Measurements from ENCODE around the gene CORT.
A peak's percentile ranks its signal among the peaks of the same experiment; 100 is the strongest.
"Not testable (repeated sequence)": the region's sequence is repeated elsewhere in the genome, so short reads cannot be mapped to it uniquely, and the experiment has no call there.

The CORT gene

DNA sequence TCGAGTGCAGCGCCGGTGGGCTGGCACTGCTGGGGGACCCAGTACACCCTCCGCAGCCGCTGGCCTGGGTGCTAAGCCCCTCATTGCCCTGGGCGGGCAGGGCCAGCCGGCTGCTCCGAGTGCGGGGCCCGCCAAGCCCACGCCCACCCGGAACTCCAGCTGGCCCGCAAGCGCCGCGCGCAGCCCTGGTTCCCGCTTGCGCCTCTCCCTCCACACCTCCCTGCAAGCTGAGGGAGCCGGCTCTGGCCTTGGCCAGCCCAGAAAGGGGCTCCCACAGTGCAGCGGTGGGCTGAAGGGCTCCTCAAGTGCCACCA is 23.3 kb upstream of the CORT start:
- not testable (repeated sequence) for H3K9me3 ChIP-seq (replicated peaks in 1 of 2; ENCODE audit: control insufficient read depth in 2 of 2, insufficient read depth in 1 of 2, low read depth in 1 of 2, low read length in 2 of 2); H2AK5ac ChIP-seq (ENCODE audit: low read depth, low read length); H3K4ac ChIP-seq (ENCODE audit: low read length); H3K4me2 ChIP-seq (ENCODE audit: insufficient read depth, low read length, poor library complexity, severe bottlenecking); H3K4me3 ChIP-seq (ENCODE audit: low read length in 2 of 2); H3K9ac ChIP-seq (ENCODE audit: low read depth, low read length, poor library complexity); DNase-seq (ENCODE audit: low spot score); H3K18ac ChIP-seq (ENCODE audit: low read length); H2BK120ac ChIP-seq (ENCODE audit: low read depth, low read length); H3K27me3 ChIP-seq (ENCODE audit: control insufficient read depth in 3 of 3, insufficient read depth in 3 of 3, low read depth in 1 of 3, low read length in 3 of 3); H3K23ac ChIP-seq (ENCODE audit: low read depth, low read length, poor library complexity); H2BK15ac ChIP-seq (ENCODE audit: low read length); H3K27ac ChIP-seq (replicated peaks; ENCODE audit: low read length); H2AFZ ChIP-seq (ENCODE audit: low read length); H2BK12ac ChIP-seq (ENCODE audit: low read length); H4K91ac ChIP-seq (ENCODE audit: low read depth, low read length, poor library complexity); H3K14ac ChIP-seq (ENCODE audit: low read length); H4K8ac ChIP-seq (ENCODE audit: low read depth, low read length); H3K79me1 ChIP-seq (ENCODE audit: low read depth, low read length); H2BK5ac ChIP-seq (ENCODE audit: low read length); H3K4me1 ChIP-seq (ENCODE audit: control insufficient read depth in 2 of 2, insufficient read depth in 1 of 2, low read depth in 1 of 2, low read length in 2 of 2)
- no CpG with 5 or more reads among the region's 21 CpGs for WGBS, 2 donors (ENCODE audit: extremely low coverage in 2 of 2, insufficient read length in 2 of 2, insufficient replicate concordance in 1 of 2)
- H3K36me3 ChIP-seq (replicated peaks in 1 of 2; ENCODE audit: control insufficient read depth in 2 of 2, insufficient read depth in 2 of 2, low read length in 2 of 2) = peaks cover 6 to 17% of the 10 kb centered on the region in 2 donors

DNA sequence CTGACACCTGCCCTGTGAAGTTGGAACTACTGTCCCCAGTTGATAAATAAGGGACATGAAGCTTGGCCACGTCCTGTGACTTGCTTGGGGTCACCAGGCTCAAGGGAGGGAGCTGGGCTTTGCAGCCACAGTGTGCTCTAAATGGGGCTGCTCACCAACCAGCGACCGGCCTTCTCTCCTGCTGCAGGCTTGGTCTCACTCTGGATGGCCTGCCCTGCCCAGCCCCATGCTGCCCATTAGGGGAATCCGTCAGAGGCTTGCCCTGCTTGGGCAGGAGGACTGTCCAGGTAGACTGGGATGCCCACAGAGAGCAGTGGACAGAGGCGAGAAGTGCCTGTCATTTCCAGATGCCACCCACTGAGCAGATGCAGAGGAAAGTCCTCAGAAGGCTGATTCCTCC is 20.8 kb upstream of the CORT start:
- Histone ChIP-seq H2BK5ac (ENCODE audit: low read length) (no peak overlapping the region), H3K27me3 (ENCODE audit: control insufficient read depth in 3 of 3, insufficient read depth in 3 of 3, low read depth in 1 of 3, low read length in 3 of 3) (no peaks in the 10 kb centered on the region), H2AFZ (ENCODE audit: low read length) (no peak overlapping the region), H3K27ac (replicated peaks; ENCODE audit: low read length) (no peak overlapping the region), H4K8ac (ENCODE audit: low read depth, low read length) (no peak overlapping the region), H3K4me2 (ENCODE audit: insufficient read depth, low read length, poor library complexity, severe bottlenecking) (no peak overlapping the region), H3K18ac (ENCODE audit: low read length) (no peak overlapping the region), H3K4ac (ENCODE audit: low read length) (no peak overlapping the region), H3K4me3 (ENCODE audit: low read length in 2 of 2) (no peak overlapping the region), H3K9me3 (replicated peaks in 1 of 2; ENCODE audit: control insufficient read depth in 2 of 2, insufficient read depth in 1 of 2, low read depth in 1 of 2, low read length in 2 of 2) (no peaks in the 10 kb centered on the region), H2BK12ac (ENCODE audit: low read length) (no peak overlapping the region), H4K91ac (ENCODE audit: low read depth, low read length, poor library complexity) (no peak overlapping the region), H2AK5ac (ENCODE audit: low read depth, low read length) (no peak overlapping the region), H3K4me1 (ENCODE audit: control insufficient read depth in 2 of 2, insufficient read depth in 1 of 2, low read depth in 1 of 2, low read length in 2 of 2) (peaks cover 8 to 10% of the 10 kb centered on the region in 2 donors), H3K14ac (ENCODE audit: low read length) (no peak overlapping the region), H3K79me1 (ENCODE audit: low read depth, low read length) (peaks cover 11% of the 10 kb centered on the region), H2BK120ac (ENCODE audit: low read depth, low read length) (no peak overlapping the region), H3K36me3 (replicated peaks in 1 of 2; ENCODE audit: control insufficient read depth in 2 of 2, insufficient read depth in 2 of 2, low read length in 2 of 2) (peaks cover 0 to 18% of the 10 kb centered on the region in 2 donors), H3K23ac (ENCODE audit: low read depth, low read length, poor library complexity) (no peak overlapping the region), H3K9ac (ENCODE audit: low read depth, low read length, poor library complexity) (no peak overlapping the region), H2BK15ac (ENCODE audit: low read length) (no peak overlapping the region)
- no CpG with 5 or more reads among the region's 5 CpGs for WGBS, 2 donors (ENCODE audit: extremely low coverage in 2 of 2, insufficient read length in 2 of 2, insufficient replicate concordance in 1 of 2)
- DNase-seq (ENCODE audit: low spot score) = no peak

DNA sequence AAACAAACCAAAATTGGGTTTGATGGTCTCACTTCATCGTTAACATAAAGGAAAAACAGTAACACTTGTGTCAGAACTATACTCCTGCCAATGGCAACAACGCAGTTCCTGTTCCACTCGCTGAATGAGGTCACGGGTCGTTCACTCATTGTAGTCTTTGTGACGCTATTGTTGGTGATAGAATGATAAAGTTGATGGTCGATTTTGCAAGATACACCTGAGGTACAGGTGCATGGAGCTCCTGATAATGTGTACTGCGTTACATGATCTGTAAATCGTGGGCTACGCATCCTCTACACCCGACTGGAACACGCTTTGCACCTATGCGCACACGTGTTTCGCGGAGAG is 20.0 kb upstream of the CORT start:
- peak overlapping the region; percentile 85 for H3K9ac ChIP-seq (ENCODE audit: low read depth, low read length, poor library complexity)
- no peak overlapping the region for H2BK120ac ChIP-seq (ENCODE audit: low read depth, low read length)
- peak overlapping the region; percentile 40 for H2AK5ac ChIP-seq (ENCODE audit: low read depth, low read length)
- H3K4me2 ChIP-seq (ENCODE audit: insufficient read depth, low read length, poor library complexity, severe bottlenecking) = peak overlapping the region; percentile 51
- WGBS, 2 donors (ENCODE audit: extremely low coverage in 2 of 2, insufficient read length in 2 of 2, insufficient replicate concordance in 1 of 2) = no CpG with 5 or more reads among the region's 16 CpGs
- H3K23ac ChIP-seq (ENCODE audit: low read depth, low read length, poor library complexity) = peak overlapping the region; percentile 50
- H3K4me3 ChIP-seq (ENCODE audit: low read length in 2 of 2) = peak overlapping the region; percentile 82 to 93
- no peak overlapping the region for H2BK15ac ChIP-seq (ENCODE audit: low read length)
- H3K4me1 ChIP-seq (ENCODE audit: control insufficient read depth in 2 of 2, insufficient read depth in 1 of 2, low read depth in 1 of 2, low read length in 2 of 2) = peaks cover 8 to 10% of the 10 kb centered on the region in 2 donors
- H3K27ac ChIP-seq (replicated peaks; ENCODE audit: low read length) = no peak overlapping the region
- no peak overlapping the region for H4K91ac ChIP-seq (ENCODE audit: low read depth, low read length, poor library complexity)
- no peaks in the 10 kb centered on the region for H3K9me3 ChIP-seq (replicated peaks in 1 of 2; ENCODE audit: control insufficient read depth in 2 of 2, insufficient read depth in 1 of 2, low read depth in 1 of 2, low read length in 2 of 2)
- H3K79me1 ChIP-seq (ENCODE audit: low read depth, low read length) = peaks cover 11% of the 10 kb centered on the region
- H3K4ac ChIP-seq (ENCODE audit: low read length) = peak overlapping the region; percentile 2
- peak overlapping the region; percentile 97 for H2AFZ ChIP-seq (ENCODE audit: low read length)
- no peak for DNase-seq (ENCODE audit: low spot score)
- no peak overlapping the region for H4K8ac ChIP-seq (ENCODE audit: low read depth, low read length)
- no peak overlapping the region for H3K14ac ChIP-seq (ENCODE audit: low read length)
- no peaks in the 10 kb centered on the region for H3K27me3 ChIP-seq (ENCODE audit: control insufficient read depth in 3 of 3, insufficient read depth in 3 of 3, low read depth in 1 of 3, low read length in 3 of 3)
- no peak overlapping the region for H2BK12ac ChIP-seq (ENCODE audit: low read length)
- peaks cover 0 to 19% of the 10 kb centered on the region in 2 donors for H3K36me3 ChIP-seq (replicated peaks in 1 of 2; ENCODE audit: control insufficient read depth in 2 of 2, insufficient read depth in 2 of 2, low read length in 2 of 2)
- peak overlapping the region; percentile 91 for H3K18ac ChIP-seq (ENCODE audit: low read length)
- H2BK5ac ChIP-seq (ENCODE audit: low read length) = peak overlapping the region; percentile 32

GRCh38 chr1:10430216-10431069 is 19.4 kb upstream of the CORT start, which contains the start of gene CENPS:
Gene CENPS, plus strand, starts transcription at chr1:10430433. Its CDS starts 85 bp downstream, at chr1:10430518.
- Histone ChIP-seq H3K18ac (ENCODE audit: low read length) (peak within 1 kb of the TSS; percentile 98), H3K27ac (replicated peaks; ENCODE audit: low read length) (peak within 1 kb of the TSS; percentile 94), H2BK120ac (ENCODE audit: low read depth, low read length) (no peak within 1 kb of the TSS), H3K4me1 (ENCODE audit: control insufficient read depth in 2 of 2, insufficient read depth in 1 of 2, low read depth in 1 of 2, low read length in 2 of 2) (peaks cover 8 to 10% of the 10 kb centered on the region in 2 donors), H2AK5ac (ENCODE audit: low read depth, low read length) (peak within 1 kb of the TSS; percentile 43), H3K14ac (ENCODE audit: low read length) (no peak within 1 kb of the TSS), H2BK5ac (ENCODE audit: low read length) (peak within 1 kb of the TSS; percentile 32), H2AFZ (ENCODE audit: low read length) (peak within 1 kb of the TSS; percentile 97), H4K91ac (ENCODE audit: low read depth, low read length, poor library complexity) (no peak within 1 kb of the TSS), H3K4me2 (ENCODE audit: insufficient read depth, low read length, poor library complexity, severe bottlenecking) (peak within 1 kb of the TSS; percentile 88), H3K36me3 (replicated peaks in 1 of 2; ENCODE audit: control insufficient read depth in 2 of 2, insufficient read depth in 2 of 2, low read length in 2 of 2) (peaks cover 3 to 25% of the 10 kb centered on the region in 2 donors), H2BK15ac (ENCODE audit: low read length) (peak within 1 kb of the TSS; percentile 61), H3K9ac (ENCODE audit: low read depth, low read length, poor library complexity) (peak within 1 kb of the TSS; percentile 97), H3K4ac (ENCODE audit: low read length) (peak within 1 kb of the TSS; percentile 2), H2BK12ac (ENCODE audit: low read length) (no peak within 1 kb of the TSS), H3K23ac (ENCODE audit: low read depth, low read length, poor library complexity) (peak within 1 kb of the TSS; percentile 50), H3K79me1 (ENCODE audit: low read depth, low read length) (peaks cover 11% of the 10 kb centered on the region), H3K9me3 (replicated peaks in 1 of 2; ENCODE audit: control insufficient read depth in 2 of 2, insufficient read depth in 1 of 2, low read depth in 1 of 2, low read length in 2 of 2) (no peaks in the 10 kb centered on the region), H3K4me3 (ENCODE audit: low read length in 2 of 2) (peak within 1 kb of the TSS; percentile 82 to 93), H4K8ac (ENCODE audit: low read depth, low read length) (peak within 1 kb of the TSS; percentile 88), H3K27me3 (ENCODE audit: control insufficient read depth in 3 of 3, insufficient read depth in 3 of 3, low read depth in 1 of 3, low read length in 3 of 3) (no peaks in the 10 kb centered on the region)
- WGBS, 2 donors (ENCODE audit: extremely low coverage in 2 of 2, insufficient read length in 2 of 2, insufficient replicate concordance in 1 of 2) = no CpG with 5 or more reads among the region's 95 CpGs
- peak; percentile 94 for DNase-seq (ENCODE audit: low spot score)

Data from neuronal stem cell (in vitro differentiated cells).